Superior temporal gyrus (tissue), 1 donor: ENCODE data around the gene NTM.
"Not testable (repeated sequence)": the region's sequence is repeated elsewhere in the genome, so short reads cannot be mapped to it uniquely, and the experiment has no call there.

Experiments
- DNase-seq: peaks from one replicate; pipeline ENCODE4 v3.0.0-alpha.2; 2016; ENCODE audit errors: extremely low spot score

The NTM gene

DNA sequence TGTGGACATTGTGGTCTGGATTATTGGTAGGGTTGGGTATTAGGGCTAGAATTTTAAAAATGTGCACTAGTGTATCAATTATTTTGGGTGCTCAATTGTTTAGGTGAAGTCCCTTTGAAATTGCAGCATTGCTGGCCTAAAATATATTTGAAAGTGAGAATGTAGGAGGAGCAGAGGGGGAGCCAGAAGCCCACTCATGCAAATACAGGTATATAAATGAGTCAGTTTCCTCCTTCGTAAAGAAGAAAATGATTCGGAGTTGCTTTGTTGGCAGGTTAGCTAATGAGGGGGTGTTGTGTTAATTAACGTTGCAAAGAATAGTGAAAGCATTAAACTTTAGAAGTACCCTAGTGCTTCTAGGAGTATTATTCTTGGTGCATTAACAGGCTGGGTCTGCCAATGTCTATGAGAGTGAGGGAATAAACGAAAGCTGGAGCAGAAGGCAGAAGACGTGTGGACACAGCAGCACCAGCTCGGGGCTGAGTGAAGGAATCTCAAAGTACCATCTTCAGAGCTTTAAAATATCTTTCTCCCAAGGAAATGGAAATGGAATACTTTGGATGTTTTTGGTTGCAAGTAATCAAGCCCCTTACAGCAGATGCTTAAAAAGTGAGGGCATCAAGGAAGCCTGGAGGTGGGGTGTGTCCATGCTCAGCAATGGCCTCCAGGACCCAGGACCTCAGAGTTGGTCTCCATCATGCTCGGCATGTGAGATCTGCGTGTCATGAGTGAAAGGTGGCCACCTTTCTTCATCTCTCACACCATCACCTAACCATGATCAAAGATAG, 522.9 kb downstream of the NTM start:
- DNase-seq = no peak

DNA sequence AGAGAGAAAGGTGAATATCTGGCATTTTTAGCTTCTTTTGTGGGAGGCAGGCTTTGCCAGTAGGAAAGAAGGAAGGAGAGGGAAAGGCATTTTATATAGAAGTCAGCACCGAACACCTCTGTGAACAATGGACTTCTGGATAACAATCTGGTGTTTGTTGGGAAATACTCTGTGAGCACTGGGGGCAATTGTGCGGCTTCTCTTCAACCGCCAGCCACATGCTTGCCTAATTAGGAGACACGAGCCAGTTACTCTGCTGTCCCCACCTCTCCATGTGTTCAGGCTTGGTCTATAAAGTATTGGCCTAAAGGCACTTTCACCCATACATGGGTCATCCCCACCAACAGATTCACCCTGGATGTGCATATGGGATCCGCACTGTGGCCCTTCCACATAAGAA, 523.6 kb downstream of the NTM start:
- no peak for DNase-seq

DNA sequence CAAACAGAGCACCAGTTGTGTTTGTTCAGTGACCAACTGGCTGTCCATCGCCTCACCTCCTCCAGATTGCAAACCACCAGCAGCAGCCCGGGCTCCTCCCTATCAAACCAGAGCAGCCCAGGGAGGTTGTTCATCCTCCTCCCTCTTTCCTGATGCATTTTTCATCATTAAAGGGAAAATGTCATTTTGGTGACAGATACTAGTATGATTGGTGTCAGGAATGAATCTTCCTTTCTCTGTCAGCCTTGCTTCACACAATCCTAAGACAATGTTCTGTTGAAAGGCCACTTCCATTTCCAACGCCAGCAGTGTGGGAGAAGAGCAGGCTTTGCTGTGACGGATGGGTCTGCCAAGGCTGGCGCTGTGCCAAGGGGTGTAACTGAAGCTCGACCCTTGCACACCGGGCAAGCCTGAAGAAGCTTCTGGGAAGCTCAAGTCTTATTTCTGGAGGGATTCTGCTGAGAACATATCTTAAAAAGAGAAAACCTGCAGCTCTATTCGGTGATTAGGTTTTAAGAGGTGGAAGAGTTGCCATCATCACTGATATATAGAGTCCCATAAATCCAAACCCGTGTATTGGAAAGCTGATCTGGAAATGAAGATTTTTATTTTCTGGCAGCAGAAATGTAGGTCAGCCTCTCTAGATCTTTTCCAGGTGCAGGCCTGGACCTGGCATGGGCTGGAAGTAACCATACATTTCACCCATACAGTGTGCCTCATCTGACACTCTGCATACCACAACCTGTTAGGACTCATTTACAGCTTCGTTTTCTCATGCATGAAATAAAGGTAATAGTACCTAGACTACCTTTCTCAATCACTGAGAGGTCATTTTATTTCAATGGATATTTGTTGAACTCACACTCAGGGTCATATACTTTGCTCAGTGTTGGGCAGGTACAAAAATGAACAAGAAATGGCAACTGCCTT, 524.5 kb downstream of the NTM start:
- no peak for DNase-seq

DNA sequence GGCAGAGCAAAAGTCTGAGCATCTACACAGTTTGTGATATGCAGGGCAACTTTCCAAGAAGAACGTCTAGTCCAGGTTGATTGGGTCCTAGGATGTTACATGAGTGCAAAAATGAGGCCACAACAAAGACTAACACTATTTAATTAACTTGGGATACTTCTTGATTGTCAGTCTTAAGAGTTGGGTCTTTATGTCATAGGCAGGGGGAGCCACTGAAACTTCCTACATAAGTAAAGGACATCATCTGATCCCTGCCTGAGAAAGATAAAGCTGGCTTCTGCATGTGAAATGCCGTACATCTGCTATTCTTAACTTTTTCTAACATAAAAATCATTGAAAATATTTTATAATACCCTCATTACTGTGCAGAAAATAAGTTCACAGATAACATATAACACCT, 525.5 kb downstream of the NTM start:
- no peak for DNase-seq

DNA sequence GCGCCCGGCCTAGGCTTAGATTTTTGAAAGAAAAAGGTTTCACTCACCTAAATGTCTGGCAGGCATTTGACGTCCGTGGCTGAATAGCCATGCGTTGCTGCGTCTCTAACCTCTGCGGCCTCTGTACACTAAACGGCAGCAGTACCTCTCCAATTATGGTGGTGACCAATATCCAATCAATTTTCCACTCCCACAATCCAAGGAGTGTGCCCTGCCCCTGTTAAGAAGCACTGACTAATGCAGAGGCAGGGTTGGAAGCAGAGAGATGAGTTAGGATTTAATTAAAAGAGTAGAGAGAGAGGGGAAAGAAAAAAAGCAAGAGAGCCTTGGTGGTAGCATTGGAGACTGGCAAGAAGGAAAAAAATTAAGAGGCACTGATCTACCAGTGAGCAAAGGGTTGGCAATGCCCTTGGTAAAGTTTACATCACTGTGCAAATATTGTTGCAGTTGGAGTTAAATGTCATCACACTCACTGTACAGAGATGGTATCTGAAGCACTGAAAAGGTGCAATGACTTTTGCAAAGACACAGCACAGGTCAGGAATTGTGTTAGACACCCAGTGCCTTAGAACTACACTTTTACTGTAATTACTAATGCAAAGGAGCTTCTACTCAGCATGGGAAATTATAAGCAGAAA, 526.7 kb downstream of the NTM start:
- no peak for DNase-seq

DNA sequence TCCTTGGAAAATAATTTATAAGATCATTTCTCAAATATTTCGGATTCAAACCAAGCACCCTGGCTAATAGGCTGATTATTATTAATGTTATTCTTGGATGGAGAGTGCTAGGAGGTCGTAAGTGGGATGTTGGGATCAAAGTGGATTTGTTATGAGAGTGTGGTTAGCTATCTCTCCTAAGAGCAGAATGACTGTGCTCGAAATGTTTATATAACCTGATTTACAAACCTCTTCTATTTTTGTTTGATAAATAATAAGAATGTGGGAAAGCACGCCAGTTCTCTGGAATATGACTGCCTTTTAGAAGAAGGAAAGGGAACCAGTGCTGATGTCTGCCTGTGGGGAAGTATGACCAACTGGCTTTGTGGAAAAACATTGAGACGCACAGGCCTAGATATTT, 527.5 kb downstream of the NTM start:
- no peak for DNase-seq

DNA sequence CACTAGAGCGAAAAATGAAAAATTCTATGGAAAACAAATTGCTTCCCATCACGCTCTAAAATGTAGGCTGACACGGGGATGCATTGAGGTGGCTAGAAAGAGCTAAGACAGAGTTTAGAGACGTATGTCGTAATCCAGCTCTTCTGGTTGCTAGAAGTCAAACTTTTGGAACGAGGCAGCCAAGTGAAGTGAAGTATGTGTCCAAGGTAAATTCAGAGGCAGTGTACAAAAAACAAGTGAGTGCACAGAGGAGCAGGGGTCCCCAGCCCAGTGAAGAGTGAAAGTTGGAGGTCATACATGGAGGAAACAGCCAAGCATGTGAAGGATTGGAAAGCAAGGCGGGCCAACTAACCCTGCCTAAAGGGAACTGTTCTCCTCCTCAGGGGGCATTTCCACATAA, 528.5 kb downstream of the NTM start:
- DNase-seq = no peak

DNA sequence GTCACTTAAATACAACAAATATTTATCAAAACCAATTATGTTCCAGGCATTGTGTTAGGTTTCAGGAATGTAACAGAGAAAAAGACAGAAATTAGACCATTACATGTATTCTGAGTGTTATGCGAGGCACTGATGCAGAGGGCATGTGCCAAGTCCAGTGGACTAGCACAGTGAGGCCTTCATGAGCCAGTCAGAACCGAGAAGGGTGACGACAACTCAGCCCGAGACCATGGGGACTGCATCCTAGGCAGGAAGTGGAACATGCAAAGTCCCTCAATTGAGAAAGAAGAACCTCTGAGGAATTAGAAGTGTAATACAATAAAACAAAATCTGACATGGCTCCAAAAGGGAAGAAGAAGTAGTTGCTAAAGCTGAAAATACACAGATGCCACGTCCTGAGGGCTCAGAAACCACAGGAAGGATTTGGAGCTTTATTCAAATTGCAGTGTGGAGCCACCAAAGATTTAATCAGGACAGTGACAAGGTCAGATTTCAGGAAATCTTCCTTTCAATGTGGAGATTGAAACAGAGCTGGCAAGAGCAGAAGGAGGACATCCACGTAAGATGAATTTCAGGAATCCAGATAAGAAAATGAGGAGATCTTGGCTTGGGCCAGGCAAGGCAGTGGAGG, 529.6 kb downstream of the NTM start:
- DNase-seq = no peak

DNA sequence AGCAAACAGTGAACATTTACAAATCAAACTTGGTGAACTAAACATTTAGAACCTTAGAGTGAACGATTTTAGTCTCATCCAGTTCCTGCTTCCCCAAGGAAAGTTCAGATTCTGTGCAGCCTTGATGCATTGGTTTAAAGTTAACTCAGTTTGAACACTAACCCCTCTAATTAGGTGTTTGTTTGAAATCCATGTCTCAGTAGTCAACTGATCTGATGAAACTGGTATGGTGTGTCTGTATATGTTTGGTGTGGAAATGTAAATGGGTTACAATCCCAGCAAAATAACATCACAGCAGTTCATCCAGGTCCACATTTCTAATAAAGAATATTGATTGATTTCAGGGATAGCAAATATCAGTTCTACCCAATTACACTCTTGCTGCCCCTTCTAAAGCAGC, 532.0 kb downstream of the NTM start:
- DNase-seq = no peak

DNA sequence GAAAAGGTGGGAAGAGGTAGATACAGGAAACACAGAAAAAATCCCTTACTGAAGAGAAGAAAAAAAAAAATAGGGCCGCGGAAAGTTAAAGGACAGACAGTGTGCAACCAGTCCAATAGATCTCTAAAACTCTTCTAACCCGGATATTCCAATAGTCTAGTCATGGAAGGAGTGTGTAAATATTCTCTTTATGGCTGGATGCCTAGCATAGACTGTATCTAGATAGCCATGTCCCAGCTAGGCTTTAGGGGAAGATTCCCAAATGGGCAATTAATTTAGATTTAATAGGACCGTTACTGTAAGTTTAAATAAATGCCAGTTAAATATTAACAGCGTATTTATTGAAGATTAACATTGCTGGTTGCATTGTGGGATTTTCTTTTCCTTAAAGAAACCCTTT, 532.7 kb downstream of the NTM start:
- no peak for DNase-seq

DNA sequence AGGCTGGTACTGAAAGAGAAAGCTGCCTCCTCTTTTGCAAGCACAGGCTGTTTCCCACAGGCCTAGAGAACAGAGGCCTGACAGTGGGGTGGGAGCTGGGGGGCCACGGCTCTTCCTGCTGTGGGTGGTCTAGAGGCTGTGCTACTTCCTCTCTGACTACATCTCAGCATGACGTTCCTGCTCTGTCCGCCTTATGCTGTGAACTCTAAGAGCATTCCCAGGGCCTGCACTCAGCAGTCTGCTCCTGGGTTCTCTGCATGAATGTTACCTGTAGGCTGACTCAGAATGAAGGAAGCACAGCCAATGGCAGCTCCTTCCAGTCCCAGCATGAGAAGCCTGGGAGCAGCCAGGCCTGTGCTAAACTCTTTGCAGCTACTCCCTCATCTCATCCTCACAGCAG, 534.3 kb downstream of the NTM start:
- no peak for DNase-seq

DNA sequence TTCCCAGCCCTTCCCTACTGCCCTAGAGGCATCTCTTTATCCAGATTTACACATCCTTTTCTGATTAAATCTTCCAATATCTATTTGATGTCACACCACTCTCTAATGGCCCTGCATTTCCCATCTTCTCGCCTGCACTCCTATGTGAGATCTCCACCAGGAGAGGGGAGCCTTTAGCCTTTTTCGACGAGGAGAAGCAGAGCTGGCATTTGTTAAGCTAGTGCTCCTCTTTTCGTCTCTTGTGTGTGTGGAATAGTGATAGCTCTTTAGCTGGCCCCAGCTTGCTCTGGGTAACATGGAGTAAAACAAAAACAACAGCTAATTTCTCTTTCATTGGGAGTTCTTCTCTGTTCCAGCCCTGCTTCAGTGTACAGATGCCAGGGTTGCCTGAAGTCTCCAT, 536.5 kb downstream of the NTM start:
- DNase-seq = peak; percentile 75

DNA sequence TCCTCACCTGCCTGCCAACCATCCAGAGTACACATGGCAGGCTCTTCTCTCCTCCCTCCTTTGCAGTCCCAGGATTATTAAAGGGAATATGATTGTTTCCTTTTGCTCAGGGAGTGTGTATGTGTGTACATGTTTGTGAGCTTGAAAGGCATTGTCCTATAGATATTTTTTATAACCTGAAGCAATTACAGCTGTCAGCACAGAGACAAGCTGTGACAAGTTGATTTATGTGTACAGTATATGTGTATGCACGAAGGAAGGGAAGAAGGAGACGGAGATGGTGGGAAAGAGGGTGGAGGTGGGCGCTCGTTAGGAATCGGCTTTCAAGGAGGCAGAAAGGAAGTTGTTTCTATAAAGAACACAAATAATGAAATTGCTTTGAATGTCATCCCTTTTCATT, 537.0 kb downstream of the NTM start:
- DNase-seq = no peak

DNA sequence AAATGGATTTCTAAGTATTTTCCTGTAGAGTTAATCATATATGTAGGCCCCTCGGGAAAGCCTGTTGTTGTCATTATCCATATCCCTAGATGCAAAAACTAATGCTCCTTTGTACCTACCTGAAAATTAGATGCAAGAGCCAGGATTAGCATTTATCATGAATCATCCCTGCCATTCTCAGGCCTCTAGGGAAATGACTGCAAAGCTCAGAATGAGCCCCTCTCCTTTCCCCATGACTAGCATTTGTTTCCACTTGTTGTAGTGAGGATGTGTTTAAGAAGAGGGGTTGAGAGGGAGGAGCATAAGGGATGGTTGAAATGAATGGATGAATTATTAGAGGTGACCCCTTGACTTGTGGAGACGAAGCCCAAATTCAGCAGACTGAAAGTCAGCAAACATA, 537.9 kb downstream of the NTM start:
- no peak for DNase-seq

DNA sequence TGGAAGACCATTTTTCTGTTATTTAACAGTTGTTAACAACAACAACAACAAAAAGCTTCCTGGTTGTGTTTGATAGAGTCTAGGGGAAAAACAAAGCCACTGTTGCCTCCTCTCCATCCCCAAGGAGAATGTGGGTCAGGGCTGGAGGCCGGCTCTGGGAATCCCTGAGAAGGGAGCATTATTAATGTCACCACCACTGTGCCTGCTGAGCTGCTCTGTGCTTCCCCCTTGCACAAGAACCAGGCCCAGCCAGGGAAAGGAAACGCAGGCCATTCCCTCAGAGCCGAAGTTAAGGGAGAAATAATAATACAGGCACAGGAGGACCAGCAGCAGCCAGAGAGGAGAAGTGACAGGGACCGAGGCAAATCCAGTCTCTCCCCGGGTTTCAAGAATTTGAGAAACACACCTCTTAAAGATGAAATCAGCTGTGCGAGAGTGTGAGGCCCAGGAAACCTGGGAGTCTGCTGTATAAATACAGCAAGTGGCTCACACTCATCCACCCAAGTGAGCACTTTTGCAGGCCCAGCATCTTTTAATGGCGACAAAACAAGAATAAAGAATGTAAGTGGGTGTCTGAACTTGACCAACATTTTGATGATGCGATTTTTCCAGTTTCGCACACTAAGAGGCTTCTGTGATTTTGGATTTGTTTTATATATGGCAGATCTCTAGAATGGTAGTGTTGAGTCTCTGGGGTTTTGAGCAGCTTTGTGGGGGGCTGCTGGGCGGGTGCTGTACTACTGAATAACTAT, 539.2 kb downstream of the NTM start:
- DNase-seq = no peak

DNA sequence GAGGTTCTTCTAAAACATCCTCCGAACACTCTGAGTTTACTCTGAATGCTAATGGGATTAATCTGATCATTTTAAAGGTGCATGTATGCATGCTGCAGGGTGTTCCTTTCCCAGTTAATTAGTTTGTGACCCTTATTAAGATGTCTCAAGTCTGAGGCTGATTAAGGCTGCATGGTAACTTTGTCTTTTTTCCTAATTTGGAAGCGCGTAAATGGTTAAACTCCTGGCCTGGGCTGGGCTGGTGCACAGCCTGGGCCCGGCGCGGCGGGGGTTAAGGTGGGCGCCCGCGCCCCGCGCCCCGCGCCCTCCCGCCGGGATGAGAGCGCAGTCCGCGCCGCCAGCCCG, 539.7 kb downstream of the NTM start:
- DNase-seq = no peak

DNA sequence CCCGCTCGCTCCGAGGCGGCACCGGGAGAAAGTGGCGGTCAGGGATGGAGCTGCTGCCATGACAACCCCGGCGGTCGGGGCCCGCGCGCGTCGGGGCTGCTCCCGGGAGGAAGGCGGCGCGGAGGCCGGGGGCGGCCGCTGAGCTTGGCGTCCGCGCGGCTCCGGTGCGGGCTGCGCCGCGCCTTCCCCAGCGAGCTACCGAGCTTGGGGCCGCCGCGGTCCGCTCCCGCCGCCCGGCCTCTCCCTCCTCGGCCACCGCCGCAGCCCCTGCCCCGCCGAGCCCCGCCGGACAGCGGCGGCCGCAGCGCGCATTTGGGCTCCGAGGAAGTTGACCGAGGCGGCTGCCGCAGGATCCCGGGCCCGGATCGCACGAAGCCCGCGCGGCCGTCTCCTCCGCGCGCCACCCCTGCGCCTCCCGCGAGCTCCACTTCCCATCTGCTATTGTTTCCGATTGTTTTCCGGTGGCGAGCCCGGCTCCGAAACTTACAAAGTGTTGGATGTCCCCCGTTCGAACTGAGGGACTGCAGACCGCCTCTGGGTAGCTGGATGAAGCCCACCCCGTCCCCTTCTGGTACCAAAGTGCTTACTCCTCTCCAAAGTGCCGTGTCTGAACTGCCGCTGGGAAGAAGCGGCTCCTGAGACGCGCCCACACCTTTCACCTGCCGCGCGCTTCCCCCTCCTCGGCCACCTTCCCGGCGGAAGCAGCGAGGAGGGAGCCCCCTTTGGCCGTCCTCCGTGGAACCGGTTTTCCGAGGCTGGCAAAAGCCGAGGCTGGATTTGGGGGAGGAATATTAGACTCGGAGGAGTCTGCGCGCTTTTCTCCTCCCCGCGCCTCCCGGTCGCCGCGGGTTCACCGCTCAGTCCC, 540.3 kb downstream of the NTM start:
- DNase-seq = no peak

DNA sequence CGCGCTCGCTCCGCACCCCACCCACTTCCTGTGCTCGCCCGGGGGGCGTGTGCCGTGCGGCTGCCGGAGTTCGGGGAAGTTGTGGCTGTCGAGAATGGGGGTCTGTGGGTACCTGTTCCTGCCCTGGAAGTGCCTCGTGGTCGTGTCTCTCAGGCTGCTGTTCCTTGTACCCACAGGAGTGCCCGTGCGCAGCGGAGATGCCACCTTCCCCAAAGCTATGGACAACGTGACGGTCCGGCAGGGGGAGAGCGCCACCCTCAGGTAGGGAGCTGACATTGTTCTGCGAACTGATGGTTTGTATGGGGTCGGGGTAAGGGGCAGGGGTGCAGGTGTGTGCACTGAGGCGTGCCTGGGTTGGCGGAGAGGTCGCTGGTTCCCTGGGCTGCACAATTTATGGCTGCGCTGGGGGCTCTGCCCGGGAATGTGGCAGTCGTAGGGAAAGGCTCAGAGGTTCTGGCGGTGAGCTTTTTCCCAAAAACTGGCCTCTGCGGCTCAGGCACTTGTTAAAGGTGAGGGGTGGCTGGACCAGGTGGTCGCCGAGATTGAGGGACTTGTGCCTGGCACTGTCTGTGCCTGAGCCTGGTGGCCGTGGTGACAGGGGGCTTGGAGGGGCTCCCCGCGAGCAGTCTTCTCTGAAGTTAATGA, 541.1 kb downstream of the NTM start:
- not testable (repeated sequence) for DNase-seq

DNA sequence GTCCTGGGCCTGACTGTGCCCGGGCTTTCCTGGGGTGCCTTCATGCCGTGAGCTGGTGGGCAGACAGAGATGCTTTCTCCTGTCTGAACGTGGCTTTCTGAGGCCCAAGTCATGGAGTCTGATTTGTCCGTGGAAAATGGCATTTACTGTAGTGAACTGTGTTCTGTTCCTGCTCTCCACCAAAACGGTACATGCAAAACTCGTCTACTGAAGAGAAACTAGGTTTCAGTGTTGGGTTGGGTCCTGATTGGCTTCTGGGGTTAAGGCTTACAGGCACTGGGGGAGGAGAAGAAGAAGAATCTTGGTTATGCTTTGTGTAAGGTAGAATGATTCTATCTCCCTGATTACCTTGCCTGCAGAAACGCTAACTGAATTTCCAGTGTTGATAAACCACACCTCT, 541.7 kb downstream of the NTM start:
- DNase-seq = no peak

DNA sequence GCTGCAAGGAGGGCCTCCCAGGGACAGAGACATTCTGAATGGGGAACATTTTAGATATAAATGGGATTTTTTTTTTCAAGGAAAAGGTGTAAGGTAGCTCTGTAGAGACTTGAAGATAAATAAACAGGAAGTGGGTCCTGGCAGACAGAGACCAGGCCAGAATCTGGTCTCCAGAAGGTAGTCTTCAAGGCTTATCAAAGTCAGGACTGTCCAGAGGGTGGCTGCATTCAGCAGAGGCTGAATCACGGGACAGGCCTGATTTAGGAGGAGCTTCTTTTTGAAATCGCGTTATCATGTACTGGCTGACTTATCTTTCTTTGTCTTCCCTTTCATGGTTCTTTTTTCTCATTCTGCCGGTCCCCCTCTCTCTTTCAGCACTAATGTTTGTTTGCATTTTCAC, 542.9 kb downstream of the NTM start:
- DNase-seq = no peak
